Body of pancreas (tissue), 4 donors: ENCODE measurements around the gene ARVCF. TPM values are rescaled to one million over a fixed set of nuclear protein-coding genes. Genes with fewer than 3 reads are reported as not detected.
A peak's percentile ranks its signal among the peaks of the same experiment; 100 is the strongest.

Experiments used
- ATAC-seq: fragments of 150-250 bp; one replicate; pipeline ENCODE4 v1.9.1; 2016
- DNase-seq, 4 donors: peaks; one replicate each; pipeline ENCODE4 v3.0.0-alpha.2; 2019
- H3K27ac ChIP-seq, 4 donors: fragments of 200-600 bp; sonication (generic); 1 replicate in 3 of 4; 2 replicates in 1 of 4; pipeline versions ENCODE4 v1.5.1 to v1.6.1; 2016 to 2019; ENCODE audit warnings: mild to moderate bottlenecking in 1 of 4, mixed read lengths in 1 of 4, moderate library complexity in 1 of 4
- H3K27me3 ChIP-seq, 2 donors: fragments of 200-600 bp; sonication (generic); one replicate each; pipeline ENCODE4 v1.6.0; 2016; ENCODE audit warnings: mild to moderate bottlenecking in 1 of 2
- H3K36me3 ChIP-seq, 2 donors: fragments of 200-600 bp; sonication (generic); replicated peaks in 1 of 2; 2 replicates each; pipeline ENCODE4 v1.5.1; 2016; ENCODE audit warnings: low read depth in 2 of 2; ENCODE audit not compliant: insufficient read depth in 1 of 2
- H3K4me1 ChIP-seq: fragments of 200-600 bp; sonication (generic); one replicate; pipeline ENCODE4 v1.6.0; 2016
- H3K4me3 ChIP-seq, 2 donors: fragments of 200-600 bp; sonication (generic); 1 replicate in 1 of 2; 2 replicates in 1 of 2; pipeline ENCODE4 v1.5.1; 2016 to 2019
- H3K9me3 ChIP-seq, 3 donors: fragments of 200-600 bp; sonication (generic); 1 replicate in 2 of 3; 2 replicates in 1 of 3; pipeline ENCODE4 v1.5.1; 2016
- POLR2A ChIP-seq, 3 donors: fragments of 450-650 bp; IDR thresholded peaks; one replicate each; pipeline ENCODE4 v1.6.1; 2016; ENCODE audit warnings: antibody characterized with exemption in 3 of 3, mild to moderate bottlenecking in 2 of 3
- WGBS, 2 donors: methylation state at CpG; one replicate each; pipeline ENCODE4 v1.1.5; 2017; 5-methylcytosine and 5-hydroxymethylcytosine counted together
- intact Hi-C: fragments of 100-400 bp; cut with DNase I; formaldehyde crosslinking; loops from one replicate; pipeline ENCODE4 v1.15.1; 2023
- total RNA-seq, 2 donors: library from RNA; depleted of rRNA; stranded (reverse); fragments of >200 nt; gene quantifications; one replicate each; pipeline ENCODE4 v1.1.0, GENCODE V29; 2016
- TF ChIP-seq, protein P1 (sequence below), 7 experiments: fragments of 450-650 bp in 4 of 7; fragments of 200-600 bp in 3 of 7; sonication (generic) in 3 of 7; IDR thresholded peaks; one replicate each; pipeline ENCODE4 v1.5.1; 2016 to 2019; ENCODE audit warnings: antibody characterized with exemption in 7 of 7

Gene ARVCF
- total RNA-seq, 2 donors from 2014 or later: 36.6 to 150 TPM

DNA sequence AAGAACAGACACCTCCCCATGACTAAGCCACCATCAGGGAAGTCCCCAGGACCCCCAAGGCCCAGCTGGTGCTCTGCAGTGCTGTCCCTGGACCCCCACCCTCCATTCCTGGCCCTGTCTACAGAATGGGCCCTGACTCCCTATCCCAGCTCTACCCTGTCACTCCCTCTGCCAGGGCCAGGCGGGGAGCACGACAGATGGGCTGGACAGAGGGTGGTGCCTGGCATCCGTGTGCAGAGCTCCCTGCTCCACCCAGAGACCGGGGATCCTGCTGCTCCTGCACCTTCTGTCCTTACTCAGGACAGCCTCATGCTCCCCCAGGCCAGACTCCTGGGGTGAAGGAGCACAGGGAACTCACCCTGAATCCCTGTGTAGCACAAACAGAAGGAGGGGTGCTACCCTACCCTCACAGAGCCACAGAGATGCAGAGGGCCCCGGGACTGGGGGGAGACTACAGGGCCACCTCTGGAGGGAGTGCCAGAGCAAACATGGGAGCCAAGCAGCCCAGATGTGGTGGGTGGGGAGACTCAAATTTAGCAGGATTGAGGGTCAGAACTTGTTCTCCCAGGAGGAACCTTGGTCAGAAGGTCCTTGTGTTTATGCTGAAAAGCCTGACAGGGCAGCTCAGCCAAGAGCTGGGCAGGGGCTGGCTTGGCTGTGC, 2.0 kb downstream of the ARVCF start:
- no peak for ATAC-seq
- Histone ChIP-seq H3K27ac (no peak overlapping the region), H3K36me3 (no peaks in the 10 kb centered on the region), H3K27me3 (no peaks in the 10 kb centered on the region), H3K4me3 (no peak overlapping the region), H3K9me3 (no peaks in the 10 kb centered on the region), H3K4me1 (peaks cover 22% of the 10 kb centered on the region)
- WGBS, 2 donors: 42 to 45% methylated on average over 1 to 5 of the region's 5 CpGs
- peak in 1 of 4 donors; percentile 22 for DNase-seq
- intact Hi-C loops: no loop called here
- TF ChIP-seq POLR2A (IDR thresholded peaks at IDR 0.05): no peak
- TF ChIP-seq, protein P1, sequence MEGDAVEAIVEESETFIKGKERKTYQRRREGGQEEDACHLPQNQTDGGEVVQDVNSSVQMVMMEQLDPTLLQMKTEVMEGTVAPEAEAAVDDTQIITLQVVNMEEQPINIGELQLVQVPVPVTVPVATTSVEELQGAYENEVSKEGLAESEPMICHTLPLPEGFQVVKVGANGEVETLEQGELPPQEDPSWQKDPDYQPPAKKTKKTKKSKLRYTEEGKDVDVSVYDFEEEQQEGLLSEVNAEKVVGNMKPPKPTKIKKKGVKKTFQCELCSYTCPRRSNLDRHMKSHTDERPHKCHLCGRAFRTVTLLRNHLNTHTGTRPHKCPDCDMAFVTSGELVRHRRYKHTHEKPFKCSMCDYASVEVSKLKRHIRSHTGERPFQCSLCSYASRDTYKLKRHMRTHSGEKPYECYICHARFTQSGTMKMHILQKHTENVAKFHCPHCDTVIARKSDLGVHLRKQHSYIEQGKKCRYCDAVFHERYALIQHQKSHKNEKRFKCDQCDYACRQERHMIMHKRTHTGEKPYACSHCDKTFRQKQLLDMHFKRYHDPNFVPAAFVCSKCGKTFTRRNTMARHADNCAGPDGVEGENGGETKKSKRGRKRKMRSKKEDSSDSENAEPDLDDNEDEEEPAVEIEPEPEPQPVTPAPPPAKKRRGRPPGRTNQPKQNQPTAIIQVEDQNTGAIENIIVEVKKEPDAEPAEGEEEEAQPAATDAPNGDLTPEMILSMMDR (IDR thresholded peaks at IDR 0.05): no peak

DNA sequence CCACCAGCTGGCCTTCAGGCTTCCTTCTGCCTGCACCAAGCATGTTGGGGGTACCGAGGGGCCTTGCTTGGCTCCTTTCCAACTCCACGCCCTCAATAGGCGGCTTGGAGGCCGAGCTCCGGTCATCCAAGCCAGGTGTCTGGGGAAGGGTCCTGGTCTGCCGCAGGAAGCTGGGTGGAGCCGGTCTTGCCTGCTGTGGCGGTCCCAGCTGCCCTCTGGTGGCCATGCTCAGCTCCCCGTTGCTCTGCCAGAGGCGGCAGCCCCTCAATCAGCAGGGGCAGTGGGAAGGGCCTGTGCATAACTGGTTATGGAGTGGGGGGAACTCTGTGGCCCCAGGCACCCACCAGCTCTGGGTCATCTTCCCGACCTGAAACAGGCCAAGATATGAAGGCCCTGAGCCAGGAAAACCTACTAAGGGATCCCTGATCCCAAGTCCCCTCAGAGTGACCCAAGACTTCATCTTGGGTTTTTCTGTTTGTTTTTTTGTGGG, 3.2 kb downstream of the ARVCF start:
- 39 to 73% methylated on average over 3 to 10 of the region's 11 CpGs for WGBS, 2 donors
- Histone ChIP-seq H3K4me1 (peaks cover 22% of the 10 kb centered on the region), H3K27ac (no peak overlapping the region), H3K9me3 (no peaks in the 10 kb centered on the region), H3K27me3 (no peaks in the 10 kb centered on the region), H3K4me3 (no peak overlapping the region), H3K36me3 (no peaks in the 10 kb centered on the region)
- intact Hi-C loops: no loop called here
- TF ChIP-seq, protein P1 (IDR thresholded peaks at IDR 0.05): peak in 5 of 7 experiments; percentile 25 to 42 (median 34)
- no peak for TF ChIP-seq POLR2A (IDR thresholded peaks at IDR 0.05)
- DNase-seq (peak; percentile 32 to 54 (median 47)), ATAC-seq (no peak)

DNA sequence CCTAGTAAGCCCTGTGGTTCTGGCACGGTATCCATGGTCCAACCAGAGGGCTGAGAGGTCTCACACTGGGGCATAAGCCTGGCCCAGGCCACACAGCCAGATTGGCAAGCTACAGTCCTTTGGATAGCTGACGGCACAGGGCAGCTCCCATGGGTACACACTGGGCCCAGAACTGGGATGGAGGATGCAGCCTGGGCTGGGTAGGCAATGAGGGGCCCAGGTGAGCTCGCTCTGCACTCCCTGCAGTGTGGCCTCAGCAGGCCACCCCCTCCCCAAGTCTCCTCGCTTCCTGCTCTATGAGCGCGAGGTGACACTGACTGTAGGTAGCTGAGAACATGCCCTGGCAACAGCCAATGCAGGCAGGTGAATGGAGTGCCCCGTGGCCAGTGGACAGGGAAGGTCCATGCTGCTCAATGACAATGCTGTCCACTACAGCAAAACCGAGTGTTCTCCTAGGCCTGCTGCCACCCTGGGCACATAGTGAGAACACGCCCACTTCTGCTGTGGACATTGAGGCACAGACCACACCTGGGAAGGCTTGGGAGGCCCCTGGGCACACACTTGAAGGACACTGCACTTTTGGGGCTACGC, 3.8 kb downstream of the ARVCF start:
- H3K27ac ChIP-seq: no peak overlapping the region
- intact Hi-C loops: no loop called here
- no peak for DNase-seq
- H3K4me3 ChIP-seq: no peak overlapping the region
- H3K27me3 ChIP-seq: no peaks in the 10 kb centered on the region
- 88 to 96% methylated on average over 4 to 8 of the region's 10 CpGs for WGBS, 2 donors
- TF ChIP-seq, protein P1 (IDR thresholded peaks at IDR 0.05): no peak
- no peak for TF ChIP-seq POLR2A (IDR thresholded peaks at IDR 0.05)
- peaks cover 21% of the 10 kb centered on the region for H3K4me1 ChIP-seq
- H3K36me3 ChIP-seq: no peaks in the 10 kb centered on the region
- H3K9me3 ChIP-seq: no peaks in the 10 kb centered on the region
- ATAC-seq: no peak

DNA sequence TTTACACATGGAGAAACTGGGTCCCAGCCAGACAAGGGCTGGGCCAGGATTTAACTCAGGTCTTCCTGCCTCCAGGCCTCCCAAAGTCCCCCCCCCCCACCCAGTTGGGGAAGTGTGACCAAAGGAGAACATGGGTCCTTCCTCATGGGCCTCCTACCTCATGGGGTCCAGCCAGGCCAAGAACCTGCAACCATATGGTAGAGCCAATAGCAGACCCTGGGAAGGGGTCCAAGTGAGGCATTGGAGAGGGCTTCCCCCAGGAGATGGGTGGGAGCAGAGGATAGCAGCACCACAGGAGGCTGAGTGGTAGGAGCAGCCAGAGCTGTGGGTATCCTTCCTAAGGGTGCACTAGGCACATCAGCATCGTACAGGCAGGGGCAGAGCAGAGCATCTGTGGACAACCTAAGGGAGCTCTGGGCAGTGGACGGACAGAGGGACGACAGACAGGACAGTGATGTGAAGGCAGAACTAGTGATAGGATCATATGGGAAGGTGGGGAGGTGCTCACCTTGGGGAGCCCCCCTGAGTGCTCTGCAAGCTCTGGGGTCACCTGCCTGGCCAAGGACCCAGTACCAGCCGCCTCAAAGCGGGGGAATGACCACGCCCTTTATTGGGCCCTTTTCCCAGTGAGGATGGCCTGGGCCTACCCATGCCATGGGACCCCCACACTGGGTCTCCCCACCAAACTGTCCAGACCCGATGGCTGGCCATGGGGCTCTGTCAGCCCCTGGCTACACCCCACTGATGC, 4.5 kb downstream of the ARVCF start:
- Histone ChIP-seq H3K9me3 (no peaks in the 10 kb centered on the region), H3K27ac (no peak overlapping the region), H3K4me3 (no peak overlapping the region), H3K27me3 (no peaks in the 10 kb centered on the region), H3K4me1 (peaks cover 14% of the 10 kb centered on the region), H3K36me3 (no peaks in the 10 kb centered on the region)
- intact Hi-C loops: no loop called here
- DNase-seq: no peak
- no peak for ATAC-seq
- WGBS, 2 donors: 80 to 93% methylated on average over 1 to 7 of the region's 7 CpGs
- TF ChIP-seq, protein P1 (IDR thresholded peaks at IDR 0.05): no peak
- TF ChIP-seq POLR2A (IDR thresholded peaks at IDR 0.05): no peak
